Cardiac fibroblast (primary cell): ENCODE data around the gene KRTAP4-1.
A peak's percentile ranks its signal among the peaks of the same experiment; 100 is the strongest.
"Not testable (repeated sequence)": the region's sequence is repeated elsewhere in the genome, so short reads cannot be mapped to it uniquely, and the experiment has no call there.

Experiments used
- DNase-seq, 2 donors: peaks; one replicate each; pipeline versions ENCODE4 v3.0.0 to v3.0.0-alpha.2; 2010; ENCODE audit warnings: low read depth in 2 of 2
- H3K4me3 ChIP-seq, 2 donors: replicated peaks in 1 of 2; 1 replicate in 1 of 2; 2 replicates in 1 of 2; pipeline ENCODE4 v1.5.1; 2011; ENCODE audit warnings: low read depth in 2 of 2, low read length in 2 of 2, mild to moderate bottlenecking in 2 of 2, moderate library complexity in 1 of 2
- CTCF ChIP-seq: IDR thresholded peaks from one replicate; pipeline ENCODE4 v1.5.1; 2011; ENCODE audit warnings: low read depth, mild to moderate bottlenecking, low read length, inconsistent platforms

Gene KRTAP4-1

DNA sequence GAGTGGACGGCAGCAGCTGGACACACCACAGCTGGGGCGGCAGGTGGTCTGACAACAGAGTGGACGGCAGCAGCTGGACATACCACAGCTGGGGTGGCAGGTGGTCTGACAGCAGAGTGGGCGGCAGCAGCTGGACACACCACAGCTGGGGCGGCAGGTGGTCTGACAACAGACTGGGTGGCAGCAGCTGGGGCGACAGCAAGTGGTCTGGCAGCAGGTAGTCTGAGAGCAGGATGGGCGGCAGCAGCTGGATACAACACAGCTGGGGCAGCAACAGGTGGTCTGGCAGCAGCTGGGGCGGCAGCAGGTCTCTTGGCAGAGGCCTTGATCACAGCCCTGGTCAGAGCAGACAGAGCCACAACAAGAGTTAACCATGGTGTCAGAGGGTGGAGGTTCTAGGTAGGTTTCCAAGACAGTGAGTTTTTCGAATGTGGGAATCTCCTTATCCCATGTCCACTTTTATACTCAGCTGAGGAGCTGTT lies at the start of gene KRTAP4-1:
Gene KRTAP4-1 (minus strand): TSS at position 432 of the 482 bp plus-strand sequence. CDS start 57 bp downstream, at position 375.
- H3K4me3 ChIP-seq, result no peak within 1 kb of the TSS
- TF ChIP-seq CTCF, result no peak
- DNase-seq, result no peak

- H3K4me3 ChIP-seq, DNase-seq: not testable (repeated sequence)
Measured at GRCh38 chr17:41232399-41233105, 47.8 kb upstream of the KRTAP4-1 start, which contains the start of gene KRTAP9-3. Gene KRTAP9-3 (plus strand): TSS chr17:41232449. CDS start chr17:41232502, 53 bp downstream.

DNA sequence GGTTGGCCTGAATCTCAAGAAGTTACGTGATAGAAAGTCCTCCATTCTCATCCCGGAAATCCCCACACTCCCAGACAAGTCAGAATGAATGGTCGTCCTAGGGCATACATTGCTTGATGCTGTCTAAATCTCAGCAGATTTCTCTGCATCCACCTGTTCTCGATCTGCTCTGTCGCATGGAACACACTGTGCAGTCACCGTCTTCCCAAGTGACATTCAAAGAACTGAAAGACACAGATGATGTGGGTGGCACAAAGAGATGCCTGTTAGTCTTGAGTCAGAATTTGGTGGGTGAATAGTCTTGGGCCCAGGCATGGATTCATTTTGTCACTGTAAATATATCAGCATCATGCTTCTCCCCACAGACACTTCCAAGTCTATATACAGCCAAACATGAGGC lies 47.0 kb upstream of the KRTAP4-1 start:
- no peak overlapping the region for H3K4me3 ChIP-seq
- TF ChIP-seq CTCF, result no peak
- DNase-seq, result no peak

- no peak for DNase-seq
- no peak overlapping the region for H3K4me3 ChIP-seq
- no peak for TF ChIP-seq CTCF
Measured at GRCh38 chr17:41230094-41230493, 45.4 kb upstream of the KRTAP4-1 start.

- H3K4me3 ChIP-seq, DNase-seq: not testable (repeated sequence)
Measured at GRCh38 chr17:41226598-41227095, 41.9 kb upstream of the KRTAP4-1 start, which contains the start of gene KRTAP9-2. Gene KRTAP9-2 (plus strand): TSS chr17:41226648. CDS start chr17:41226655, 7 bp downstream.

DNA sequence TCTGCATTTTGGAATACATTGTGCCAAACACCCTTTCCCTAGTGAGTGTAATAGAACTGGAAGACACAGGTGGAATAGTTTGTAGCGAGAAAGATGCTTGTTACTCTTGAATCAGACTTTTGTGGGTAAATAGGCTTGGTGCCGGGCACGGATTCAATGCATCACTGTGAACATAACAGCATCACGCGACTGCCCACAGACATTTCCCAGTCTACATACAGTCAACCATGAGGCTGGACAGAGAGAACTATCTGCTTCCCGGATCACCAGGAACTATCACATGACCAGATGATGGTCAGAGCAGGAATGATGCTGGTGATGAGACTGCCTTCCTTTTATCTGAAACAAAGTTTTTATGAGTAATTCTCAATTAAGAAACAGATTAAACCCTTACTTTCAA lies 41.3 kb upstream of the KRTAP4-1 start:
- DNase-seq, result no peak
- TF ChIP-seq CTCF, result no peak
- no peak overlapping the region for H3K4me3 ChIP-seq

DNA sequence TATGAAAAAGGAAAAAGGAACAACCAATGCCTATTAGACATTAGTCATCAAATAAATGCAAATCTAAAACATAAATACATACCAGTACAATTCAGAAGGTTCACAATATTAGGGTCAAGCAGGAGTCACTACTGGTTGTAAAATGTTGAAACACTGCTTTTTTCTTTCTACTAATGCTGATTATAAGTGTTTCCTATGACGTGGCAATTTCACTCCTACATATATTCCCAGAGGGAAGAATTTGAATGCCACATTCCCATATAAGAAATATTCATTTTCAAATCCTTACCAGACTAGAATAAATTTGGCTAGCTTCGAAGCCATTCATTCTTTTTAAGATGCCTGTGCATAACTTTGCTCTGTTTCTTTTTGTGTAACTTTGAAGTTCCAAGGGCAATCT lies 39.1 kb upstream of the KRTAP4-1 start:
- TF ChIP-seq CTCF, result no peak
- DNase-seq, result peak in 1 of 2 donors; percentile 1
- H3K4me3 ChIP-seq, result no peak overlapping the region
